OCI-LY1 (cell line): Measurements from ENCODE around the gene ZNF22.

Source experiments
- H2AFZ ChIP-seq: fragments of 200-600 bp; sonication (generic), shearing (Covaris generic); 2 replicates; pipeline ENCODE4 v1.6.0; 2014; ENCODE audit warnings: antibody characterized with exemption, mild to moderate bottlenecking, low read length
- H3F3A ChIP-seq: fragments of 200-600 bp; sonication (generic), shearing (Covaris generic); 2 replicates; pipeline ENCODE4 v1.6.0; 2014; ENCODE audit warnings: mild to moderate bottlenecking, antibody characterized with exemption, low read length, moderate library complexity; ENCODE audit not compliant: insufficient read depth
- H3K27ac ChIP-seq: fragments of 200-600 bp; sonication (generic); 2 replicates; pipeline ENCODE4 v1.5.1; 2014; ENCODE audit warnings: low read length, mixed run types, mild to moderate bottlenecking, low read depth; ENCODE audit not compliant: poor library complexity, severe bottlenecking
- H3K27me3 ChIP-seq: fragments of 200-600 bp; sonication (generic); 2 replicates; pipeline ENCODE4 v1.6.0; 2014; ENCODE audit warnings: antibody characterized with exemption, mild to moderate bottlenecking, low read length, moderate library complexity; ENCODE audit not compliant: insufficient read depth
- H3K36me3 ChIP-seq: fragments of 200-600 bp; sonication (generic); 2 replicates; pipeline ENCODE4 v1.6.1; 2014; ENCODE audit warnings: mild to moderate bottlenecking, antibody characterized with exemption, low read length, moderate library complexity, mixed read lengths; ENCODE audit not compliant: insufficient read depth
- H3K4me1 ChIP-seq: fragments of 200-600 bp; sonication (generic); 2 replicates; pipeline ENCODE4 v1.5.1; 2014; ENCODE audit warnings: mild to moderate bottlenecking, low read length, moderate library complexity; ENCODE audit not compliant: insufficient read depth, severe bottlenecking
- H3K4me2 ChIP-seq: fragments of 200-600 bp; sonication (generic), shearing (Covaris generic); 2 replicates; pipeline ENCODE4 v1.6.1; 2014; ENCODE audit warnings: low read length
- H3K4me3 ChIP-seq: fragments of 200-600 bp; sonication (generic); 2 replicates; pipeline ENCODE4 v1.5.1; 2014; ENCODE audit warnings: low read length, low read depth, mild to moderate bottlenecking, mixed read lengths; ENCODE audit not compliant: poor library complexity, severe bottlenecking
- H3K79me2 ChIP-seq: fragments of 200-600 bp; shearing (Covaris generic); 2 replicates; pipeline ENCODE4 v1.6.1; 2016; ENCODE audit warnings: mixed run types, low read length, mixed read lengths; ENCODE audit not compliant: insufficient read depth
- H3K9ac ChIP-seq: fragments of 200-600 bp; sonication (generic), shearing (Covaris generic); 2 replicates; pipeline ENCODE4 v1.6.1; 2014; ENCODE audit warnings: mild to moderate bottlenecking, low read length, mixed read lengths
- H3K9me2 ChIP-seq: fragments of 200-600 bp; sonication (generic), shearing (Covaris generic); 2 replicates; pipeline ENCODE4 v1.6.1; 2014; ENCODE audit warnings: low read depth, mild to moderate bottlenecking, low read length, mixed read lengths
- H3K9me3 ChIP-seq: fragments of 200-600 bp; shearing (Covaris generic); 2 replicates; pipeline ENCODE4 v1.6.1; 2014; ENCODE audit warnings: low read length, mixed read lengths
- H4K20me1 ChIP-seq: fragments of 200-600 bp; sonication (generic), shearing (Covaris generic); 2 replicates; pipeline ENCODE4 v1.6.0; 2016; ENCODE audit warnings: mild to moderate bottlenecking, low read length; ENCODE audit not compliant: insufficient read depth
- EZH2 ChIP-seq: fragments of 200-600 bp; sonication (generic), shearing (Covaris generic); IDR thresholded peaks from 2 replicates; pipeline ENCODE4 v1.8.0; 2017; ENCODE audit warnings: borderline replicate concordance, mixed run types, mild to moderate bottlenecking, antibody characterized with exemption, low read length, moderate library complexity, mixed read lengths
- TF ChIP-seq, protein P1 (sequence below): fragments of 200-600 bp; sonication (generic), shearing (Covaris generic); IDR thresholded peaks from 2 replicates; pipeline ENCODE4 v1.5.1; 2017; ENCODE audit warnings: mild to moderate bottlenecking, antibody characterized with exemption, low read length, moderate library complexity, mixed read lengths

The ZNF22 gene

DNA sequence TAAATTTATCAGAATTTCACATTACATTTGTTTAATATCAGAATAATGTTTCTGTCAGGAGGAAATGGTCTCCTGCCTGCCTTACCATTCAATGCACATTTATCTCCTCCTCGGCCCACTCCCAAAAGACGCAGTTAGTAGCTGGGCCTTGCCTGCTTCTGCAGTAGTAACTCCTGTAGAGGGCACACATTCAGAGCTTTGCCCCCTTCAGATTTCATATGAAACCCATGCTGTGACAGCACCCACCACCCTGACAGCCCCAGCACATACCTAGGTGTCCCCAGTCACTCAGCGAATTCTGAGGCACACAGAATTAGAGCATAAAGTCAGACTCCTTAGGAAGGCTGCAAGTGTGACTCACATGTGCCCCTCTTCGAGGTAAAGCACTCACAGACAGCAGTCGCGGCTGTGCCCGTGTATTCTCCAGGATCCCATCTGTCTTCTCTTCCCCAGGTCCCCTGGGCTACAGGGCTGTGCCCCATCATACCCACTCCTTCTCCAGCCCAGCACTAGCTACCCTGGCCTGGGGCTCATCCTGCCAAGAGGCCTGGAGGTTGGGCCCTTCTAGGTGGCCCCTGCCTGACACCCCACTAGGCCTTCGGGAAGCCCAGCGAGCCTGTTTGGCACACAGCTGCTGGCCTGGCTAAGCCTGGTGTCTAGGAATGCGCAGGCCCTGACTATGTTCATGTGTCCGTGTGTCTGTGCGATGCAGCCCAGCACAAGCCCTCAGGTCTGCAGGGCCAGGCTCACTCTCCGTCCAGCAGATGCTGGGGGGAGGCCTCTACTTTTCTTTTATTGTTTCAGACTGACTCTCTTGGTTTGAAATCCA, 17.4 kb upstream of the ZNF22 start:
- H3K4me3 ChIP-seq: no peak overlapping the region
- no peaks in the 10 kb centered on the region for H3K9me2 ChIP-seq
- no peaks in the 10 kb centered on the region for H3K9me3 ChIP-seq
- H3K27me3 ChIP-seq: peaks cover 3% of the 10 kb centered on the region; the same call in 1 of the 2 replicates
- H3F3A ChIP-seq: no peaks in the 10 kb centered on the region
- H3K27ac ChIP-seq: no peak overlapping the region
- H3K36me3 ChIP-seq: no peaks in the 10 kb centered on the region
- H2AFZ ChIP-seq: no peak overlapping the region
- TF ChIP-seq, protein P1, sequence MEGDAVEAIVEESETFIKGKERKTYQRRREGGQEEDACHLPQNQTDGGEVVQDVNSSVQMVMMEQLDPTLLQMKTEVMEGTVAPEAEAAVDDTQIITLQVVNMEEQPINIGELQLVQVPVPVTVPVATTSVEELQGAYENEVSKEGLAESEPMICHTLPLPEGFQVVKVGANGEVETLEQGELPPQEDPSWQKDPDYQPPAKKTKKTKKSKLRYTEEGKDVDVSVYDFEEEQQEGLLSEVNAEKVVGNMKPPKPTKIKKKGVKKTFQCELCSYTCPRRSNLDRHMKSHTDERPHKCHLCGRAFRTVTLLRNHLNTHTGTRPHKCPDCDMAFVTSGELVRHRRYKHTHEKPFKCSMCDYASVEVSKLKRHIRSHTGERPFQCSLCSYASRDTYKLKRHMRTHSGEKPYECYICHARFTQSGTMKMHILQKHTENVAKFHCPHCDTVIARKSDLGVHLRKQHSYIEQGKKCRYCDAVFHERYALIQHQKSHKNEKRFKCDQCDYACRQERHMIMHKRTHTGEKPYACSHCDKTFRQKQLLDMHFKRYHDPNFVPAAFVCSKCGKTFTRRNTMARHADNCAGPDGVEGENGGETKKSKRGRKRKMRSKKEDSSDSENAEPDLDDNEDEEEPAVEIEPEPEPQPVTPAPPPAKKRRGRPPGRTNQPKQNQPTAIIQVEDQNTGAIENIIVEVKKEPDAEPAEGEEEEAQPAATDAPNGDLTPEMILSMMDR: no peak
- TF ChIP-seq EZH2: no peak
- H3K4me1 ChIP-seq: no peaks in the 10 kb centered on the region
- H3K79me2 ChIP-seq: no peaks in the 10 kb centered on the region
- H4K20me1 ChIP-seq: no peaks in the 10 kb centered on the region
- no peak overlapping the region for H3K4me2 ChIP-seq
- H3K9ac ChIP-seq: no peak overlapping the region

DNA sequence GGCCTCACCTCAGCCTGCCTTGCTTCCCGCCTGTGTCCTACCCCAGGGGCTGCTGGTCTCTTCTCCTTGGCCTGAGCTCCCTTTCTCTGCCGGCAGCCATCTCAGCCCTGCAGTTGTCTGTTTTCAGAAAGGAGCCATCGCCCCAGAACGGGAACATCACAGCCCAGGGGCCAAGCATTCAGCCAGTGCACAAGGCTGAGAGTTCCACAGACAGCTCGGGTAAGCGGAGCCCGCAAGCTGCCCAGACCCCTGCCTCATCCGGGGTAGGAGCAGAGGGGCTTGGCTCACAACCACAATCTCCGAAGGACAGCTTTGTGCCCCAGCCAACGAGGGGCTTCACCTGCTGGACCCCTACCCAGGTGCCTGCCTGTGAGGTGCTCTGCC, 16.8 kb upstream of the ZNF22 start:
- Histone ChIP-seq H3K9me2 (no peaks in the 10 kb centered on the region), H4K20me1 (no peaks in the 10 kb centered on the region), H3K4me3 (no peak overlapping the region), H3K79me2 (no peaks in the 10 kb centered on the region), H3K4me1 (no peaks in the 10 kb centered on the region), H3K27me3 (peaks cover 3% of the 10 kb centered on the region; the same call in 1 of the 2 replicates), H3K4me2 (no peak overlapping the region), H3K9ac (no peak overlapping the region), H3F3A (no peaks in the 10 kb centered on the region), H3K27ac (no peak overlapping the region), H3K9me3 (no peaks in the 10 kb centered on the region), H3K36me3 (no peaks in the 10 kb centered on the region), H2AFZ (no peak overlapping the region)
- no peak for TF ChIP-seq EZH2
- TF ChIP-seq, protein P1: no peak

DNA sequence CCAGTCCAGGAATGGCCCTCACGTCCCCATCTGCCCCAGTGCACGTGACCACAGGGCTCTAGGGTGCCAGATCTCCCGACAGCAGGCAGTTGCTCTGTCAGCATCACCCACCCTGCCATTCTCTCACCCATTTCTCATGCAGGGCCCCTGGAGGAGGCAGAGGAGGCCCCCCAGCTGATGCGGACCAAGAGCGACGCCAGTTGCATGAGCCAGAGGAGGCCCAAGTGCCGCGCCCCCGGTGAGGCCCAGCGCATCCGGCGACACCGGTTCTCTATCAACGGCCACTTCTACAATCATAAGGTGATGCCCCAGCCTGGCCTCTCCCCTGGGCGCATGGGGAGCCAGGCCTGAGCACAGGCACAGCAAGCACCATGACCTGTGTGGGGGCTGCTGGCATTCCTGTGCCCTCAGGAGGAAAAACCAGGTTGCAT, 16.0 kb upstream of the ZNF22 start:
- Histone ChIP-seq H3F3A (no peaks in the 10 kb centered on the region), H4K20me1 (no peaks in the 10 kb centered on the region), H2AFZ (no peak overlapping the region), H3K4me2 (no peak overlapping the region), H3K9me3 (no peaks in the 10 kb centered on the region), H3K79me2 (no peaks in the 10 kb centered on the region), H3K9ac (no peak overlapping the region), H3K4me1 (no peaks in the 10 kb centered on the region), H3K27me3 (peaks cover 3% of the 10 kb centered on the region; the same call in 1 of the 2 replicates), H3K9me2 (no peaks in the 10 kb centered on the region), H3K36me3 (no peaks in the 10 kb centered on the region), H3K4me3 (no peak overlapping the region), H3K27ac (no peak overlapping the region)
- TF ChIP-seq, protein P1: no peak
- TF ChIP-seq EZH2: no peak
